GM18511 (cell line): ENCODE results near the gene SF3A2.
"Not testable (repeated sequence)": the region's sequence is repeated elsewhere in the genome, so short reads cannot be mapped to it uniquely, and the experiment has no call there.

Experiments
- ATAC-seq: cut with Tn5 transposase; IDR thresholded peaks from one replicate; pipeline ENCODE4 v1.9.1; 2021; ENCODE audit warnings: mild to moderate bottlenecking, moderate library complexity; ENCODE audit not compliant: unreplicated experiment

SF3A2 gene, protein sequence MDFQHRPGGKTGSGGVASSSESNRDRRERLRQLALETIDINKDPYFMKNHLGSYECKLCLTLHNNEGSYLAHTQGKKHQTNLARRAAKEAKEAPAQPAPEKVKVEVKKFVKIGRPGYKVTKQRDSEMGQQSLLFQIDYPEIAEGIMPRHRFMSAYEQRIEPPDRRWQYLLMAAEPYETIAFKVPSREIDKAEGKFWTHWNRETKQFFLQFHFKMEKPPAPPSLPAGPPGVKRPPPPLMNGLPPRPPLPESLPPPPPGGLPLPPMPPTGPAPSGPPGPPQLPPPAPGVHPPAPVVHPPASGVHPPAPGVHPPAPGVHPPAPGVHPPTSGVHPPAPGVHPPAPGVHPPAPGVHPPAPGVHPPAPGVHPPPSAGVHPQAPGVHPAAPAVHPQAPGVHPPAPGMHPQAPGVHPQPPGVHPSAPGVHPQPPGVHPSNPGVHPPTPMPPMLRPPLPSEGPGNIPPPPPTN

DNA sequence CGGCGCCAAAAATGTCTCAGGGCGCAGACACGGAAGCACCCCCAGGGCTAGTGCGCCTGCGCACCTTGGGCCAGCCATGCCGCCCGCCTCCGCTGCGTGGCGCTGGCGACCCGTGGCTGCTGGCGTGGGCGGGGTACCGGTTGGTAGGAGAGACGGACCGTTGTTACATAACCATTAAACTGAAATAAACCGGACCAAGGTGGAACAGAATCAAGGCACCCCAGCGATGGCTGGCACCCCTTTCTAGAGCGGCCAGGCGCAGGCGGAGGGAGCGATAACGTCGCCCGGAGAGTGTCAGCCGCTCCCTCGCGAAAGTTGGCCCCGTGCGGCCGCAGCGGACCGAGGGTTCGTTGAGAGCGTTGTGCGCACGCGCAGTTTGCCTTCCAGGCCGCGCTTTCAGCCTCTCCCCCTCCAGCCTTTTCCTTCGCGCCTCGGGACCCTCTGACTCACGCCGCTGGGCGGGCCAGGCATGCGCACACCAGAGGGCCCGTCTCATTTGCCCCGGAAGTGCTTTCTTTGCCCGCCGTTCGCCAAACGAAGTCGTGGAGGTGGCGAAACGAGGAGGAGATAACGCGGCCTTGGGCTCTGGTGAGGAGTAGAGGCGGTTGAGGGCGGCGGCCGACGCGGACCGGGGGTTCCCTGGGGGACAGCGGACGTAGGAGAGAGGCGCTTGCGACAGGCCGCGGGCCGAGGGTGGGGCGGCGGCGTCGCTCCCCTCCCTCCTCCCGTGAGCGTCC, at the start of gene SF3A2, which contains the start of gene PLEKHJ1:
TSS of gene SF3A2 (plus strand) at position 511 of the 737 bp plus-strand sequence. CDS start 6,595 bp downstream, outside the sequence.
TSS of gene PLEKHJ1 (minus strand) at position 16 of the 737 bp plus-strand sequence. CDS start 81 bp downstream, outside the sequence.
- ATAC-seq, result peak; percentile 75

DNA sequence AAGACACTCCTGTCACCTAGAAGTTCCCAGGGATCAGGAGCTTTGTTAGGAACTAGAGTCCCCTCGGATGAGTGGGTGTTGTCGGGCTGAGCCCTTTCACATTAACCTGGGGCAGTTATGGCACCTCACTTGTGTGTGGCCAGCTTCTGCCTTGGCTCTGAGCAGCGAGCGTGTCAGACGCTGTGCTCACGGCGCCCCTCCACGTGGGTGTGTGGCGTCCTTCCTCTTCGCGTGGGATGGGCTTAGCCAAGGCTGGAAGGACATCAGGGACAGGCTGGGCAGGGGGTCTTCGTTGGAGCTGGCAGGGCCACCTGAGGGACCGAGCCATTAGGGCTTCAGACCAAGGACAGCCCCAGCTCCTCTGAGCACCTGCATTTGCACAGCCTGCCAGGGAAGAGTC, 49.5 kb upstream of the SF3A2 start:
- ATAC-seq, result no peak

DNA sequence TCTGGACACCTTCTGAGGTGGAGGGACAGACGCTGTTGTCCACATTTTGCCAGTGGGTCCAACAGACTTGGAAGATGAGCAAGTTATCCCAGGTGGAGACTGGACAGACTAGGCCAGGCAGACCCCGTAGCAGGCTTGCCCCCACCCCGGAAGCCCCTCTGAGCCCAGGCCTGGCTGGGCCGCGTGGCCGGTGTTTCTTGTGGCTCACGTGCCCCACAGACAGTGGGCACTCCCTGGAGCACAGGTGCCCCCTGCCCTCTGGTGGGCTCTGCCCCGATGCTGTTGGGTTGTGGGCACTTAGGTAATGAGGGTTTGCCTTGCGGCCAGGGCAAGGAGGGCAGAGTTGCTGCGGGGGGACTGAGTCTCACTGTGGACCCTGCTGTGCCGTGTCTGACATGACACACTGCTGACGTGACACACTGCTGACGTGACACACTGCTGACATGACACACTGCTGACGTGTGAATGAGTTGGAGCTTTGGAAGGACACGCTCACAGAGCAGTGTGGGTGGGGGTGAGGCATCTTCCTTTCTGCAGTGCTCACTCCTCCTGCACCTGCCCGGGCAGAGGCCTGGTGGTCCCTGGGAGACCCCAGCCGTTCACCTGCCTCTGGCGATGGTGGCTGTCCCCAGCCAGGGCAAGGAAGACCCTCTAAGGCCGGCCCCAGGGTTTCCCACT, 47.8 kb upstream of the SF3A2 start:
- no peak for ATAC-seq

DNA sequence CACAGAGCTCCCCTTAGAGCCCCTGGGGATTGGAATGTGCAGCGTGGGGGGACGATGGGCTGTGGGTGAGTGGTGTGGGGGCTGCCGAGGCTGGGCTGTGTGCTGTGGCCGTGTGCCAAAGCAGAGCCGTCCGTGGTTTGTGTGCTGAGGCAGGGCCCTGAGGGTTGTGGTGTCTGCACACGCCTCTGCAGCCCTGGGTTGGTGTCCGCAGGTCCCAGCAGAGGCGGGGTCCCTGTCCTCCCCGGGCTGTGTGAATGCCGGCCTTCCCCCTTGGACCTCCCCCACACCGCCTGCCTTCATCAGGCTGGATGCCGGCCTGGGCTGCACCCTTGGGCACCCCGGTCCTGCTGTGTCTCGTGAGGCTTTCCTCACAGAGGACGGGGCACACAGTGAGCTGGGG, 46.7 kb upstream of the SF3A2 start:
- no peak for ATAC-seq

DNA sequence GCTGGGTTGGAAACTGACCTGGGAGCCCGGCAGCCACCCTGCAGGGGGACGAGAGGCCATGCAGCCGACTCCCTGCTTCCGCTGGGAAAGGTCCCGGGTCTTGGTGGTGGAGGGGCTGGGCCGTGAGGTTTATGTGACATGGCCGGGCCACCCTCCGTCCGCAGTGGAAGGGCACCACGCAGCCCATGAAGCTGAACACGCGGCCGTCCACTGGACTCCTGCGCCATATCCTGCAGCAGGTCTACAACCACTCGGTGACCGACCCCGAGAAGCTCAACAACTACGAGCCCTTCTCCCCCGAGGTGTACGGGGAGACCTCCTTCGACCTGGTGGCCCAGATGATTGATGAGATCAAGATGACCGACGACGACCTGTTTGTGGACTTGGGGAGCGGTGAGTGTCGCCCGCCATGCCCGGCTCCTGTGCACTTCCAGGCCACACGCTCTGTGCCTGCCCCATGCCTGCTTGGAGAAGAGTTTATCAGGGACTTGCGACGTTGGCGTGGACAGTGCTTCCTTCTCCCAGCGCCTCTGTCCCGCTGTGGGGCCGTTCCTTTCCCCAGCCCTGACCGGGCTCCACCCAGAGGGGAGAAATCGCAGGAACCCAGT, 45.7 kb upstream of the SF3A2 start:
- ATAC-seq, result no peak

DNA sequence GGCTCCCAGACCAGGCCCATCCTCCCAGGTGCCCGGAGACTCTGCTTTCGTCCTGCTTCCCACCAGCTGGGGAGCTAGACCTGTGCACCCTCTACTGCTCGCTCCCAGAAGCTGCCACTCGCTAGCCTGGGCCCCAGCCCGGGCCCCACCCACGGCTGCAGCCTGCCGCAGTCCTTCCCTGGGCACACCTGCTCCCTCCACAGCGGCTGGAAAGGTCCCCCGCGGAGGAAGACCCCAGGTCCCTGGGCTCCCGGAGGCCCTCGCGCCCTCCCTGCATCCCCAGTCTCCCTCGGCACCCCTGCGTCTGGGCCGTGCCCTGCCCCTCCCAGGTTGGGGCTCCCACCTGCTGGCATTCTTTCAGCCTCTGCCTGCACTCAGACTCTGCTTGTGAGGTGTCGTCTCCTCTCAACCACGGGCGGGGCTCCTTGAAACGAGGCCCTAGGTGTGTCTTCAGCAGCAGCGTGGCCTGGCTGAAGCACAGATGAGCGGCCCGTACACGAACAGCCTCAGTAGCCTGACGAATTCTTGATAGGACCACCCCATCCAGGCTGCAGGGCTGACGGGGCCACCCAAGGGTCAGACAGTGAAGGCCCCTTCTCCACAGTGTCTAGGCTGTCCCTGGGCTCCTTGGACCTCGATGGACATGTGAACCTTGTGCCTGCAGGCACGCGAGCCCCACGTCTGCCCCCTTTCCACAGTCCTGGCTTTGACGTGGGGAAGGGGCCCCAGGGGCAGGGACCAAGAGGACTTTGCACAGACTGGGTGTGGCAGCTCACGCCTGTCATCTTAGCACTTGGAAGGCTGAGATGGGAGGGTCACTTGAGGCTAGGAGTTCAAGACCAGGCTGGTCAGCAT, 44.9 kb upstream of the SF3A2 start:
- no peak for ATAC-seq

DNA sequence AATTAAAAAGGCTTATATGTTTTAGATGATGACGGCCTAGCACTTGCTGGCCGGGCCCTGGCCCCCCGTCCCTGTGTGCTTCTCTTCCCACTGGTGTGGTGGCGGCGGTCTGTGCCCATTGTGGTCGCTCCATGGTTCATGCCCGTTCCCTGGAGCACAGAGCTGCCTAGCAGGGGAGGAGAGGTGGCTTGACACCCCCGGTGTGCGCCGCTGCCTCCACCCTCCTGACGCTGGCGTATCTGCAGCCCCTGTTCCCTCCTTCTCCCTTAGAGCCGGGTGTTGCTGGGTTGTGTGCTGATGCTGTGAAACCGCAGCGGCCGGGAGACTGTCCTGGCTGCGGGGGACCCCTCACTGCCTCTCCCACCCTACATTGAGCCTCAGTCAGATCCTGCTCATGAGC, 43.8 kb upstream of the SF3A2 start:
- ATAC-seq, result no peak

DNA sequence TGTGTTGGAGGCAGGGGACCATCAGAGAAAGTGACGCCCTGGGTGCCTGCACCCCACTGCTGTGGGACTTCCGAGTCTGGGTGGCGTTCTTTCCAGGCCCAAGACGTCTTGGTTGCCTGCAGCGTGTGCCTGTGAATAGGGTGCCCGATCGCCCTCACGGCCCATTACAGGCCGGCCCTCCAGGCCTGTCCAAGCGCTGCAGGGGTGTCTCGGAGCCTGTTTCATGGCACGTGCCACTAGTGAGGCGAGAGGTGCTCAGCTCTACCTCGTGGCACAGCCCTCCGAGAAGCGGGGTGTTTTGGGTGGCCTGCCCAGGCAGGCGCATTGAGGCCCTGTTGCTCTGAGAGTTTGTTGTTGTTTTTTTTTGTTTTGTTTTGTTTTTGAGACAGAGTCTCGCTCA, 42.8 kb upstream of the SF3A2 start:
- no peak for ATAC-seq

DNA sequence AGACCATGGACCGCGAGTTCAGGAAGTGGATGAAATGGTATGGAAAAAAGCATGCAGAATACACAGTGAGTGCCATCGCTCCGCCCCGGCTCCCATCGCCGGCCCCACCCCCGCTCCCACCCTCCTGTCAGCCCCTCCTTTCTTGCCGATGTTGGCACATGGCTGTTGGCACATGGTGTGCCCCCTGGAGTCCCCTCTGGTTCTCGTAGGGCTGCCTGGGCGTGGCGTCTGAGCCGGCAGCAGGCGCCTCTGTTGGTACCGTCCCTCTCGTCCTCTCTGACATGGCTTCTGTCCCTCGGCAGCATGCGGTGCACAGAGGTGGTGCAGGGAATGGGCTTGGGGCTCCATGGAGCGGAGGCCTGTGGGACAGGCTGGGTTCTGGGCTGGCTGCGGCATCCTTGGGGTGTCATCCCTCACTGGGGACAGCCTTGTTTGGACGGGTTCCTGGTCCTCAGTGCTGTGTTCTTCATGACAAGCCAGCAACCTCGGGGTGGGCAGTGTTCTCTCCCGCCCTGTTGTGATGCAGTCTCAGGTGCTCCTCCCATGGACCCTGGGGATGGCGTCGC, 42.0 kb upstream of the SF3A2 start:
- ATAC-seq, result no peak

DNA sequence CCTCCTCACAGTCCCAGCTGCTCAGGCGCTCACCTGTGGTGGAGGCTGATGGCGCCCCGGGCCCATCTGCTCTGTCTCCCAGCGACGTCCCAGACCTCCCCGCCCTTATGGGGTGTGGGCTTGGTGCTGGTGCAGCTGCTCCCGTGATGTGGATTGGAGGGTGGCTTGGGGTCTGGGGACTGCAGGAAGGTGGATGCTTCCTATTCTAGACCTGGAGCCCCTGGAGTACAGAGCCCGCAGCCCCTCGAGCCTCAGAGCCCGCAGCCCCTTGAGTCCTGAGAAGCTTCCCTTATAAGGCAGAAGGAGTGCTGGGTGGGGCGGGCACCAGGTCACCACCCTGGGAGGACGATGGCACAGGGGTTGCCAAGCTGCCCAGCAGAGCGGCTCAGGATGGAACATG, 41.3 kb upstream of the SF3A2 start:
- ATAC-seq, result no peak

DNA sequence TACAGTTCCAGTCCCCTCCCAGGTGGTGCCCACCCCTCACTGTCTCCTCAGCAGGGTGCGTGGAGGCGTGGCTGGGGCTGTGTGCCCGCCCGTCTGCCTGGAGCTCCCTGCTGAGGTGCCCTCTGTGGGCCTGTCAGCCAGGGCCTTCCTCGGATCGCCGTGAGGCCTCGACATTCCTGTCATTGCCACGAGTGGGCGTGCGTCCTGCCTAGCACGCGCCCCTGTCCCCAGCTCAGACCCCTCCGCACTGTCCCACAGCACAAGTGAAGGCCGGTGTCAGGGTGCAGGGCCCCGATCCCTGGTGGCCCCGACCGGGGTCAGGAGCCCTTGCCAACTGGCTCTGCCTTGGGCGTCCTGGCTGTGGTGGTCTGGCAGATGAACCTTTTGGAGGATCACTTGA, 40.7 kb upstream of the SF3A2 start:
- no peak for ATAC-seq

DNA sequence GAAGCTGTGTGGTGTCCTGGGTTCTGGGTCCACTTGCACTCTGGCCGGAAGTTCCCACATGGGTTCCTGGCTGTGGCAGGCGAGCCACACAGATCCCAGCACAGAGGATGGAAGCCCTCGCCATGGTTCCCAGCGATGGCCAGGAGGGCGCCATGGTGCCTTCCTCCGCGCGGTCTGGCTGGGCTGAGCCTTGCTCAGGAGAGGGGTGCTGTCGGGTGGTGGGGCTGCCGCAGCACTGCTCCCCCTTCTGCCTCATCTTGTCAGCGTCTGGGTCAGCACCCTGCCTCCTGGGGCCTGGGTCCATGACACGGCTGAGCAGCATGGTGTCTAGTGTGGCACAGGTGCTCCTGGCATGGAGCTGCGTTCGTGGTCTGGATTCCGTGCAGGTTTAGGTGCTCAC, 39.4 kb upstream of the SF3A2 start:
- ATAC-seq, result no peak

DNA sequence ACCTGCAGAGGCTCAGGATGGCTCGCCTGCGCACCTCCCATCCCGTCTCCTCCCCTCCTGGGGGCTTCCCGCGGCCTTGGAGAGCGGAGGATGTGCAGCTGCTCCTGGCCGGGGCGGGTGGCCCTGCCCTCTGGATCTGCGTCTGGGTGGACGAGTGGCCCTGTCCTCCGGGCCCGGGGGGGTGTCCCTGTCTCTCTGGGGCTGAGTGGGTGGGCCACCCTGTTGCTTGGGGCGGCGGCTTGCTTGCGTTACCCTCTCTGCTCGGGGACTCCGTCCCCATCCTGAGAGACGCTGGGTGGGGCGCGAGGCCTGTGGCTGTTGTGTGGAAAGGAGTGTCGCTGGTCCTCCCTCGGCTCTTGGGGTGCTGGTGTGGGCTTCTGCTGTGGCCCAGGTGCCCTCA, 38.3 kb upstream of the SF3A2 start:
- ATAC-seq, result no peak

DNA sequence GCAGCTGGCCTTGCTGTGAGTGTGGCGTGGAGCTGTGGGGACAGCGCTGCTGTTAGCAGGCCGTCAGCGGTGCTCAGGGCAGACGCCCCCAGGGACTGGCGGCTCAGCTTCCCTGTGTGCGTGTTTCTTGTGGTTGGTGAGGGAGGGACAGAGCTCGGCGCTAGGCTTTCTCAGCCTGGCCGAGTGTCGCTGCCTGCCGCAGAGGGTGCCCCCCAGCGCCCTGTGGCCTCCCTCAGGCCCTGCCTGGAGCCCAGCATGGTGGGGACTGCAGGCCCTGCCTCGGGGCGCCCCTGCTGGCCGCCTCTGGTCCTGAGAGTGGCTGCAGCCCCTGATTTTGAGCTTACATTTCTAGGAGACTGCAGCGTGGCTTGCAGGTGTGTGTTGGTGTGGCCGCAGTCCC, 37.4 kb upstream of the SF3A2 start:
- ATAC-seq, result no peak

DNA sequence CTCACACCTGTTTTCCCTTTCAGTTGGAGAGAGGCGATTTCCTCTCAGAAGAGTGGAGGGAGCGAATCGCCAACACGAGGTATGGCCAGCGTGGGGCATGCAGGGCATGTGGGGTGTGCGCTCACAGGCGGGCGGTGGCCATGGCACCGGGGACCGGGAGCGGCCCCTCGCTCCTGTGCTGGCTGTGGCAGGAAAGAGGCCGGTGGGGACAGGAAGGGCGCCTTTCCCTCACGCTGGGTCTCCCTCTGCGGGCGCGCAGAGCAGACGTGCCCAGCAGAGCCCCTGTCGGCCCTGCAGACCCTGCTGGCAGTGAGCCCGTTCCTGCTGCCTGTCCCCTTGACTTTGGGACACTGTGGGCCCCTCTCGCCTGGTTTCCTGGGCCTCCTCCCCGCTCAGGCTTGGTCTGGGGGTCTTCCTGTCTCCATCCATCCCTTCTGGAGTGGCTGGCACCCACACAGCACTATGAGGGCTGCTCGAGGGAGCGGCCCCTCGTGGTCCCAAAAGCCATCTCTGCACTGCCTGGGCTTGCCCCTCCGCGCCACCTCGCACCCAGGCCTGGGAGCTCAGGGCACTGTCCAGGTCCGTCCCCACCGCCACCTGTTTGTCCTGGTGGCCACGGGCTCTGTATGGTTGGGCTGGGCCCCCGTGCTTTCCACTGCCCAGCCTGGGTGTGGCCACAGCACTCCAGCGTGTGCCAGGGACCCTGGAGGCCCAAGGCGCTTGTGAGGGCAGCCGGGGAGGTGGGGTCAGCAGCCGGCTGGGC, 36.6 kb upstream of the SF3A2 start:
- ATAC-seq, result no peak

DNA sequence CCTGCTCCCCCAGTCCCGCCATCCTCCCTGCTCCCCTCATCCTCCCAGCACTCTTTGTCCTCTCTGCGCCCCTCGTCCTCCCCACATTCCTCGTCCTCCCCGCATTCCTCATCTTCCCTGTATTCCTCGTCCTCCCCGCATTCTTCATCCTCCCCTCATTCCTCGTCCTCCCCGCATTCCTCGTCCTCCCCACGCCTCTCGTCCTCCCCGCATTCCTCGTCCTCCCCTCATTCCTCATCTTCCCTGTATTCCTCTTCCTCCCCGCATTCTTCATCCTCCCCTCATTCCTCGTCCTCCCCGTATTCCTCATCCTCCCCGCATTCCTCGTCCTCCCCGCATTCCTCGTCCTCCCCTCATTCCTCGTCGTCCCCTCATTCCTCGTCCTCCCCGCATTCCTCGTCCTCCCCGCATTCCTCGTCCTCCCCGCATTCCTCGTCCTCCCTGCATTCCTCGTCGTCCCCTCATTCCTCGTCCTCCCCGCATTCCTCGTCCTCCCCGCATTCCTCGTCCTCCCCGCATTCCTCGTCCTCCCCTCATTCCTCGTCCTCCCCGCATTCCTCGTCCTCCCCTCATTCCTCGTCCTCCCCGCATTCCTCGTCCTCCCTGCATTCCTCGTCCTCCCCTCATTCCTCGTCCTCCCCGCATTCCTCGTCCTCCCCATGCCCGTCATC, 35.9 kb upstream of the SF3A2 start:
- not testable (repeated sequence) for ATAC-seq

DNA sequence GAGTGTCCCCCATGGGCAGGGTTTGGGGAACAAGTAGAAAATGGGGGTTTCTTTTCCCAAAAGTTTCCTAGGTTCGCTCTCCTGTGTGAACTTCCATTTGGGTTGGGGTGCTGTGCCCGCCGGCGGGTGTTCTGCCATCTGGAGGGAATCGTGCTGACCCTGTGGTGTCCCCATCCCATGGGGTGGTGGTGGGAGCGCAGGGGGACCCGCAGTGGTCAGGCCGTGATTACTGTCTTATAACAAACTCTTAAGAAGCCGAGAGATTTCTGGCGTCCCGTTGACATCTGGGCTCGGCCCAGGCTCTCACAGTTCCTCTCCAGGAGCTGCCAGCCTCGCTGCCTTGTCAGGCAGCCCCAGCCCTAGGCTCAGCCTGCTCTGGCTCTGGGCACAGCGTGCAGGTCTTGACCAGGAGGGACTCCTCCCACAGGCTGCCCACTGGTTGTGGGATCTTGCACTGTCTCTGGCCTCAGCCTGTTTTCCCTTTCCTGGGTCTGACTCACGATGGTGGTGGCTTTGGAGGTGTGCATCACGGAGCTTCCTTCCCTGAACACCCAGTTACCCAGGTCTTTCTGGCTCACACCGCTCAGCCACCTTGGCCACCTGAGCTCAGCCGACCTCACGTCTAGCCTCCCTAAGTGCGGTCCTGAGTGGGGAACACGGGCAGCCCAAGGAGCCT, 35.0 kb upstream of the SF3A2 start:
- ATAC-seq, result no peak

DNA sequence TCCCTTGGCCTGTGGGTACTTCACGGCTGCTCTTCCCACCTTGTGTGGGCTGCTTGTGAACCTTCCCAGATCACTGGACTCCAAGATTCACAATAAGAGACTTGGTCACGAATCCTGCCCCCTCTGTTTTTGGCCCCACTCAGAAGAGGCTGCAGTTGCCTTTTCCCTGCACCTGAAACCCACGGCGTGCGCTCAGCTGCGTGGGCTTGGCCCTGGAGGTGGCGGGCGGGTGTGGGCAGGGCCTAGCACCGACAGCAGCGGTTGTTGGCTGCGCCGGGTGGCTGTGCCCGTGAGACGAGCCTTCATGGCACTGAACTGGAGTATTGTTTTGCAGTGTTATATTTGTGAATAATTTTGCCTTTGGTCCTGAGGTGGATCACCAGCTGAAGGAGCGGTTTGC, 34.3 kb upstream of the SF3A2 start:
- ATAC-seq, result no peak
